ENCODE results near the gene KSR1. TPM values are rescaled to one million over a fixed set of nuclear protein-coding genes. Genes with fewer than 3 reads are reported as not detected.

KSR1 gene
- total and polyA plus RNA-seq, 2 of the 4 experiments (the other 2 are of a cell fraction), result 12.5 to 21.9 TPM

DNA sequence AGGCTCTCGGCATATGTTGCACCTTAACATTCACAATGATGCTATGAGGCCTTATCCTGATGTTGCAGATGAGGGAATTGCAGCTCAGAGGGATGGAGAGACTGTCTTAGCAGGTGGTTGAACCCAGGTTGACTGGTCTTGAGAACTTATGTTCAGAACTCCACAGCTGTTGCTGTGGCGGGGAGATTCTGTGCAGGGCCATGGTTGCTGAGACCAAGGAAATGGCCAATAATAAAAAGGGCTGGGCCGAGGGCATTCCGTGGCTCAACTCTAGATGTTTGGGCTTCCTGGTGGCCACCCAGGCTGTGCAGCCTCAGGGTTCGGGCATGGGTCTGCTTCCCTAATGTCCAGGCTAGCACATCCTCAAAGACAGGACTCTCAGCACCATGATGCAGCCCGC lies 5.9 kb downstream of the KSR1 start:
- in situ Hi-C loops (cut with MboI; ENCODE audit: low sequenced_read_pairs), result no loop called here
- no peak overlapping the region for H3K4me2 ChIP-seq (ENCODE audit: low read depth, low read length)
- ATAC-seq (ENCODE audit: low read depth) (no peak), DNase-seq (no peak)
- no peak overlapping the region for H3K9ac ChIP-seq (ENCODE audit: low read depth, low read length)
- H3K27me3 ChIP-seq (ENCODE audit: control insufficient read depth, insufficient read depth, low read length), result no peaks in the 10 kb centered on the region
- H2AFZ ChIP-seq (replicated peaks; ENCODE audit: low read length, poor library complexity), result no peak overlapping the region
- intact Hi-C loops (cut with micrococcal nuclease), result no loop called here
- no peak overlapping the region for H2BK20ac ChIP-seq (ENCODE audit: low read depth, low read length)
- no peak overlapping the region for H4K91ac ChIP-seq (ENCODE audit: insufficient read depth, low read depth, low read length)
- peaks cover 23% of the 10 kb centered on the region for H3K9me1 ChIP-seq (ENCODE audit: insufficient read depth, low read length)
- peaks cover 46 to 92% of the 10 kb centered on the region in 2 experiments for H3K79me1 ChIP-seq (ENCODE audit: low read depth in 1 of 2, low read length in 2 of 2)
- ChIA-PET CTCF (no interaction called here), POLR2A (ENCODE audit: unreplicated experiment) (no interaction called here)
- WGBS, 2 experiments (ENCODE audit: extremely low coverage in 2 of 2, insufficient read length in 1 of 2), result 100% methylated on average over 1 of the region's 6 CpGs; no CpG with 5 or more reads in 1 of the 2 experiments
- H3K18ac ChIP-seq (ENCODE audit: low read depth, low read length), result no peak overlapping the region
- H3K56ac ChIP-seq (ENCODE audit: extremely low read depth, insufficient read depth, low read length), result no peak overlapping the region
- no peak overlapping the region for H3K4me3 ChIP-seq (ENCODE audit: insufficient read depth, low read depth, low read length)
- H3K9me3 ChIP-seq (ENCODE audit: control insufficient read depth, insufficient read depth, low read length), result no peaks in the 10 kb centered on the region
- no peak overlapping the region for H3K27ac ChIP-seq (ENCODE audit: insufficient read depth, low read length)
- dilution Hi-C loops (cut with HindIII; ENCODE audit: low sequenced_read_pairs, unreplicated experiment), result no loop called here
- H3K4me1 ChIP-seq (ENCODE audit: control insufficient read depth, insufficient read depth, low read length), result peaks cover 34% of the 10 kb centered on the region
- no peak overlapping the region for H2BK15ac ChIP-seq (ENCODE audit: low read depth, low read length)
- no peak overlapping the region for H2AK9ac ChIP-seq (replicated peaks; ENCODE audit: low read depth, low read length, poor library complexity)
- TF ChIP-seq MAZ (IDR thresholded peaks at IDR 0.05; ENCODE audit: borderline replicate concordance, low read depth, low read length) (no peak), MAFK (IDR thresholded peaks at IDR 0.05; ENCODE audit: low read depth, low read length) (no peak), BHLHE40 (IDR thresholded peaks at IDR 0.05; ENCODE audit: low read depth, low read length) (no peak), MXI1 (IDR thresholded peaks at IDR 0.05; ENCODE audit: borderline replicate concordance, low read depth, low read length) (no peak), SMC3 (IDR thresholded peaks at IDR 0.05; ENCODE audit: low read depth, low read length) (no peak), RCOR1 (IDR thresholded peaks at IDR 0.05; ENCODE audit: insufficient replicate concordance, low read length) (no peak), RFX5 (IDR thresholded peaks at IDR 0.05; ENCODE audit: low read depth, low read length) (no peak), CHD1 (IDR thresholded peaks at IDR 0.05; ENCODE audit: low read depth, low read length) (no peak), CEBPB (IDR thresholded peaks at IDR 0.05; ENCODE audit: low read depth, low read length) (no peak), FOS (IDR thresholded peaks at IDR 0.05; ENCODE audit: low read depth, low read length) (no peak), POLR2A (IDR thresholded peaks at IDR 0.05; ENCODE audit: low read depth, low read length) (no peak), RAD21 (IDR thresholded peaks at IDR 0.05; ENCODE audit: low read length) (no peak), NFE2L2 (IDR thresholded peaks at IDR 0.05; ENCODE audit: low read depth, low read length) (no peak)
- TF ChIP-seq, protein P1, sequence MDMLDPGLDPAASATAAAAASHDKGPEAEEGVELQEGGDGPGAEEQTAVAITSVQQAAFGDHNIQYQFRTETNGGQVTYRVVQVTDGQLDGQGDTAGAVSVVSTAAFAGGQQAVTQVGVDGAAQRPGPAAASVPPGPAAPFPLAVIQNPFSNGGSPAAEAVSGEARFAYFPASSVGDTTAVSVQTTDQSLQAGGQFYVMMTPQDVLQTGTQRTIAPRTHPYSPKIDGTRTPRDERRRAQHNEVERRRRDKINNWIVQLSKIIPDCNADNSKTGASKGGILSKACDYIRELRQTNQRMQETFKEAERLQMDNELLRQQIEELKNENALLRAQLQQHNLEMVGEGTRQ (IDR thresholded peaks at IDR 0.05; ENCODE audit: low read depth, low read length), result no peak
- TF ChIP-seq, protein P2, sequence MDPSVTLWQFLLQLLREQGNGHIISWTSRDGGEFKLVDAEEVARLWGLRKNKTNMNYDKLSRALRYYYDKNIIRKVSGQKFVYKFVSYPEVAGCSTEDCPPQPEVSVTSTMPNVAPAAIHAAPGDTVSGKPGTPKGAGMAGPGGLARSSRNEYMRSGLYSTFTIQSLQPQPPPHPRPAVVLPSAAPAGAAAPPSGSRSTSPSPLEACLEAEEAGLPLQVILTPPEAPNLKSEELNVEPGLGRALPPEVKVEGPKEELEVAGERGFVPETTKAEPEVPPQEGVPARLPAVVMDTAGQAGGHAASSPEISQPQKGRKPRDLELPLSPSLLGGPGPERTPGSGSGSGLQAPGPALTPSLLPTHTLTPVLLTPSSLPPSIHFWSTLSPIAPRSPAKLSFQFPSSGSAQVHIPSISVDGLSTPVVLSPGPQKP (IDR thresholded peaks at IDR 0.05; ENCODE audit: borderline replicate concordance, low read depth, low read length), result no peak
- TF ChIP-seq, protein P3, sequence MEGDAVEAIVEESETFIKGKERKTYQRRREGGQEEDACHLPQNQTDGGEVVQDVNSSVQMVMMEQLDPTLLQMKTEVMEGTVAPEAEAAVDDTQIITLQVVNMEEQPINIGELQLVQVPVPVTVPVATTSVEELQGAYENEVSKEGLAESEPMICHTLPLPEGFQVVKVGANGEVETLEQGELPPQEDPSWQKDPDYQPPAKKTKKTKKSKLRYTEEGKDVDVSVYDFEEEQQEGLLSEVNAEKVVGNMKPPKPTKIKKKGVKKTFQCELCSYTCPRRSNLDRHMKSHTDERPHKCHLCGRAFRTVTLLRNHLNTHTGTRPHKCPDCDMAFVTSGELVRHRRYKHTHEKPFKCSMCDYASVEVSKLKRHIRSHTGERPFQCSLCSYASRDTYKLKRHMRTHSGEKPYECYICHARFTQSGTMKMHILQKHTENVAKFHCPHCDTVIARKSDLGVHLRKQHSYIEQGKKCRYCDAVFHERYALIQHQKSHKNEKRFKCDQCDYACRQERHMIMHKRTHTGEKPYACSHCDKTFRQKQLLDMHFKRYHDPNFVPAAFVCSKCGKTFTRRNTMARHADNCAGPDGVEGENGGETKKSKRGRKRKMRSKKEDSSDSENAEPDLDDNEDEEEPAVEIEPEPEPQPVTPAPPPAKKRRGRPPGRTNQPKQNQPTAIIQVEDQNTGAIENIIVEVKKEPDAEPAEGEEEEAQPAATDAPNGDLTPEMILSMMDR (conservative IDR thresholded peaks at IDR 0.05; ENCODE audit: low read depth, low read length), result no peak
- no peak overlapping the region for H3K4ac ChIP-seq (ENCODE audit: low read depth, low read length)
- peaks cover 8% of the 10 kb centered on the region; the same call in 1 of the 2 replicates for H3K36me3 ChIP-seq (ENCODE audit: control insufficient read depth, insufficient read depth, low read length)
- H2BK120ac ChIP-seq (ENCODE audit: low read depth, low read length), result no peak overlapping the region
- H2AK5ac ChIP-seq (ENCODE audit: low read depth, low read length), result no peak overlapping the region
- no peak overlapping the region for H4K5ac ChIP-seq (ENCODE audit: low read depth, low read length)
- H3K23ac ChIP-seq (ENCODE audit: low read depth, low read length), result no peak overlapping the region
- H4K20me1 ChIP-seq (ENCODE audit: insufficient read depth, low read length), result peaks cover 98% of the 10 kb centered on the region
- no peak overlapping the region for H3K14ac ChIP-seq (replicated peaks; ENCODE audit: low read depth, low read length)
- no peak overlapping the region for H2BK5ac ChIP-seq (ENCODE audit: low read depth, low read length, poor library complexity, severe bottlenecking)
- BruUV-seq (replicated peaks), result no TSS peak
- no peak overlapping the region for H4K8ac ChIP-seq (ENCODE audit: low read depth in 2 of 2, low read length in 2 of 2)
